ENCODE results near the gene TEX11.
"Not testable (repeated sequence)": the region's sequence is repeated elsewhere in the genome, so short reads cannot be mapped to it uniquely, and the experiment has no call there.

Gene TEX11

DNA sequence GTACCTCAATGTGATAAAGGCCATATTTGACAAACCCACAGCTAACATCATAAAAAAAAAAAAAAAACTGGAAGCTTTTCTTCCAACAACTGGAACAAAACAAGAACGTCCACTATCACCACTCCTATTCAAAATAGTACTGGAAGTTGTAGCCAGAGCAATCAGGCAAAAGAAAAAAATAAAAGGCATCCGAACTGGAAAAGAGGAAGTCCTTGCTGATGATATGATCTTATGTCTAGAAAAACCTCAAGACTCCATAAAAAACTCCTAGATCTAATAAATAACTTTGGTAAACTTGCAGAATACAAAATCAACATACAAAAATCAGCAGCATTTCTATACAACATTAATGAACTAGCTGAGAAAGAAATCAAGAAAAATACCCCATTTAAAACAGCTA lies 134.3 kb downstream of the TEX11 start:
- in situ Hi-C loops (cut with HindIII; ENCODE audit: low pct_ligation_motif_present, low pct_unique_long_range_greater_than_20kb, low sequenced_read_pairs), result no loop called here
- DNase-seq, result no peak

DNA sequence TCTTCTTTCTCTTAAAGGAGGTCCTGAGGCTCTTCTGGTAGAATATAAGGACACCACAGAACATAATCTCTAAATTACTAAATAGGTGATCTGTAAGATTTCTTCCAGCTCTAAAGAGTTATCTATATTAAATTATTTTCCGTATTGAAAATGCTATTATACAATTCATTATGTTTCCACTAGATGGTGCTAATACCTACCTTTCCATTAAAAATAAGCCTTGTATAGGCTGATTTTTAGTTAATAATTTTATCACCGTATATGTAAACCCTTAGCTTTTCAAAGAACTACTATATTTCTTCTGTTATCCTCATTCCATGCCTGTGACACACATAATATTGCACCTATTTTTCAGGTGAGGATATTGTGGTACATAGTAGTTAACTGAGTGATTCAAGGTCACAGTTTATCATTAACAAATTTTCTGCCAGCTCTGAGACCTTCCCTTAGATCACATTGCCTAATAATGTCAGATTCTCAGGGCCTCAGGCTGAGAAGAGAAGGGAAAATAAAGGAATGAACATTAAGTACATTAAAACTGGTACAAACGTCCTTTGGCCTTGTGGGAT lies 138.8 kb downstream of the TEX11 start:
- in situ Hi-C loops (cut with HindIII; ENCODE audit: low pct_ligation_motif_present, low pct_unique_long_range_greater_than_20kb, low sequenced_read_pairs), result no loop called here

DNA sequence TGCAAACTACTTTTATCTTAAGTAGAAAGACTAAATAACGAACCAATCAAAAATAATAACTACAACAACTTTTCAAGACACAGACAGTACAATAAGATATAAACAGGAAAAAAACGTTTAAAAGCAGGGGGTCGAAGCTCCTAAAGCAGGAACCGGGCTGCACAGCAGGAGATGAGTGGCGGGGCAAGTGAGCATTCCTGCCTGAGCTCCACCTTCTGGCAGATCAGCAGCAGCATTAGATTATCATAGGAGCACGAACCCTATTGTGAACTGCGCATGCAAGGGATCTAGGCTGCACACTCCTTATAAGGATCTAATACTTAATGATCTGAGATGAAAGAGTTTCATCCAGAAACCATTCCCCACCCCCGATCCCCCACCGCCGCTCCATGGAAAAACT lies 146.2 kb downstream of the TEX11 start:
- in situ Hi-C loops (cut with HindIII; ENCODE audit: low pct_ligation_motif_present, low pct_unique_long_range_greater_than_20kb, low sequenced_read_pairs), result no loop called here
- DNase-seq, result no peak

More for the DNA sequence above, 138.8 kb downstream of the TEX11 start:
- DNase-seq, result peak; percentile 2

- in situ Hi-C loops (cut with HindIII; ENCODE audit: low pct_ligation_motif_present, low pct_unique_long_range_greater_than_20kb, low sequenced_read_pairs), result no loop called here
- no peak for DNase-seq
Measured at GRCh38 chrX:70755850-70756249, 152.7 kb downstream of the TEX11 start.

GRCh38 chrX:70754169-70754848 lies 154.2 kb downstream of the TEX11 start:
- no peak for DNase-seq
- in situ Hi-C loops (cut with HindIII; ENCODE audit: low pct_ligation_motif_present, low pct_unique_long_range_greater_than_20kb, low sequenced_read_pairs), result no loop called here

- DNase-seq; in situ Hi-C loops (cut with HindIII; ENCODE audit: low pct_ligation_motif_present, low pct_unique_long_range_greater_than_20kb, low sequenced_read_pairs): not testable (repeated sequence)
Measured at GRCh38 chrX:70733774-70734173, 174.7 kb downstream of the TEX11 start.

DNA sequence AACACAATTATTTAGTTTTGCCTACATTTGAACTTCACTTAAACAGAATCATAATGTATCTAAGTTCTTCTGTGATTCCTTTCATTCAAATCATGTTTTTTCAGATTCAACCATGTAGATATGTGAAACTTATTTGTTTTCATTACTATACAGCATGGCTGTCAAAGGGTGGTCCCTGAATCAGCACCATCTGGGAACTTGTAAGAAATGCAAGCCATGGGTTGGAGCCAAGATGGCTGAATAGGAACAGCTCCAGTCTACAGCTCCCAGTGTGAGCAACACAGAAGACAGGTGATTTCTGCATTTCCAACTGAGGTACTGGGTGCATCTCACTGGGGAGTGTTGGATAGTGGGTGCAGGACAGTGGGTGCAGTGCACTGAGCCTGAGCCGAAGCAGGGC lies 180.6 kb downstream of the TEX11 start:
- in situ Hi-C loops (cut with HindIII; ENCODE audit: low pct_ligation_motif_present, low pct_unique_long_range_greater_than_20kb, low sequenced_read_pairs); DNase-seq: not testable (repeated sequence)

- DNase-seq, result no peak
- in situ Hi-C loops (cut with HindIII; ENCODE audit: low pct_ligation_motif_present, low pct_unique_long_range_greater_than_20kb, low sequenced_read_pairs), result no loop called here
Measured at GRCh38 chrX:70720721-70721120, 187.8 kb downstream of the TEX11 start.

DNA sequence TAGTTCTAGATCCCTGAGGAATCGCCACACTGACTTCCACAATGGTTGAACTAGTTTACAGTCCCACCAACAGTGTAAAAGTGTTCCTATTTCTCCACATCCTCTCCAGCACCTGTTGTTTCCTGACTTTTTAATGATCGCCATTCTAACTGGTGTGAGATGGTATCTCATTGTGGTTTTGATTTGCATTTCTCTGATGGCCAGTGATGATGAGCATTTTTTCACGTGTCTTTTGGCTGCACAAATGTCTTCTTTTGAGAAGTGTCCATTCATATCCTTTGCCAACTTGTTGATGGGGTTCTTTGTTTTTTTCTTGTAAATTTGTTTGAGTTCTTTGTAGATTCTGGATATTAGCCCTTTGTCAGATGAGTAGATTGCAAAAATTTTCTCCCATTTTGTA lies 197.2 kb downstream of the TEX11 start:
- in situ Hi-C loops (cut with HindIII; ENCODE audit: low pct_ligation_motif_present, low pct_unique_long_range_greater_than_20kb, low sequenced_read_pairs); DNase-seq: not testable (repeated sequence)

GRCh38 chrX:70694339-70695122 lies 214.0 kb downstream of the TEX11 start:
- no peak for DNase-seq
- in situ Hi-C loops (cut with HindIII; ENCODE audit: low pct_ligation_motif_present, low pct_unique_long_range_greater_than_20kb, low sequenced_read_pairs), result no loop called here

- DNase-seq; in situ Hi-C loops (cut with HindIII; ENCODE audit: low pct_ligation_motif_present, low pct_unique_long_range_greater_than_20kb, low sequenced_read_pairs): not testable (repeated sequence)
Measured at GRCh38 chrX:70679455-70679854, 229.1 kb downstream of the TEX11 start.

DNA sequence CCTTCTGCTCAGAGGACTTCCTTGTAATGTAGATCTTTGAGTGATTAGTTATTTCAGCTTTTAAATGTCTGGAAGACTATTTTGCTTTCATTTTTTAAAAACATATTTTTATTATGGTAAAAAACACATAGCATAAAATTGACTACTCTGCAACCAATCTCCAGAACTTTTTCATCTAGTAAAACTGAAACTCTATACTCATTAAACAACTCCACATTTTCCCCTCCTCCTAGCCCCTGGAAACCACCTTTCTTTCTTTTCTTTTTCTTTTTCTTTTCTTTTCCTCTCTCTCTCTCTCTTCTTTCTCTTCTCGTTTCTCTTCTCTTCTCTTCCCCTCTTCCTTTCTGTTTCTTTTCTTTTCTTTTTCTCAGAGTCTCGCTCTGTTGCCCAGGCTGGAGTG lies 233.2 kb downstream of the TEX11 start:
- in situ Hi-C loops (cut with HindIII; ENCODE audit: low pct_ligation_motif_present, low pct_unique_long_range_greater_than_20kb, low sequenced_read_pairs), result no loop called here
- no peak for DNase-seq

DNA sequence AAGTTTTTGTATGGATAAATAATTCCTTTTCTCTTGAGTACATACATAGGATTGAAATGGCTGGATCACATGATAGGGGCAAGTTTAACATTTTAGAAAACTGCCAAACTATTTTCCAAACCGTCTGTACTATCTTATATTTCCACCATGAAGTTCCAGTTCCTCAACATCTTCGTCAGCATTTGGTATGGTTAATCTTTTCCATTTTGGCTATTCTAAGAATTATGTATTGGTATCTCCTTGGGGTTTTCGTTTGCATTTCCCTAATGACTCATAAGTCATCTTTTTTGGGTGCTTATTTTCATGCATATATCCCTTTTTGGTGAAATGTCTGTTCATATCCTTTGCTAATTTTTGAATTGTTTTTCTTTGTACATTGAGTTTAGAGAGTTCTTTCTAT lies 236.2 kb downstream of the TEX11 start:
- DNase-seq, result no peak
- in situ Hi-C loops (cut with HindIII; ENCODE audit: low pct_ligation_motif_present, low pct_unique_long_range_greater_than_20kb, low sequenced_read_pairs), result no loop called here

DNA sequence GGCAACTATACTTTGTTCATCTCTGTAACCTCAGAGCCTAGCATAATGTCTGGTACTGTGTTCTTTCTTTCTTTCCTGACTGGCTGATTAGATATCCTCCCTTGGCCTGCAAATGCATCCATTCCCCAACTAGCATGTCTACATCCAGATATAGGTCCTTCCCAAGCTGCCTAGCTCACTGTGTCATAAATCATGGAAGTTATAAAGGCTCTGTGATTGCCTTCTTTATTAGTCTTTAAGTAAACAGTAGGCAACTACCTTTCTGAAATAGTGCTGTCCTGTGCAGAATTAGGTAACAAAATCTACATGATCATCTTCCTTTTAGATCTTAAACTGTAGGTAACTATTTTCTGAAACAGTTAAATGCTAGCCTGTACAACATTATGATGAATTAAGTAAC lies 239.4 kb downstream of the TEX11 start:
- in situ Hi-C loops (cut with HindIII; ENCODE audit: low pct_ligation_motif_present, low pct_unique_long_range_greater_than_20kb, low sequenced_read_pairs), result no loop called here
- no peak for DNase-seq

DNA sequence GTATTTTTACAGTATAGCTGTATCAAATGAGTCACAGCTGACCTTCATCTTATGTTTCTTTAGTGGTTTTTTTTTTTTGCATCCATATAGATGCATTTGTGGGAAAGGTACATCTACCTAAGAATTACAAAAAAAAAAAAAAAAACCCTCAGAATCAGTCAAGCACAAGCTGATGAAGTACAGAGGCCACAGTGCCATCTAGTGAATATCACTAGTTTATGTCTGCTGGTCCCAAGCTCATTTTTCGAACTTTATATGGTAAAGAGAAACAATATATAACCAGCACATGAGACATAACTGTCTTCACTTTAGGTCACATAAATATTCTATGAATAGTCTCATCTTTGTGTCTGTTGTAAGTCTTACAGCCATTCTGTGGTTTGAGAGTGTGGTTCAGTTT lies 243.8 kb downstream of the TEX11 start:
- in situ Hi-C loops (cut with HindIII; ENCODE audit: low pct_ligation_motif_present, low pct_unique_long_range_greater_than_20kb, low sequenced_read_pairs), result no loop called here
- DNase-seq, result peak; percentile 10

GRCh38 chrX:70661124-70661523 lies 247.4 kb downstream of the TEX11 start:
- DNase-seq; in situ Hi-C loops (cut with HindIII; ENCODE audit: low pct_ligation_motif_present, low pct_unique_long_range_greater_than_20kb, low sequenced_read_pairs): not testable (repeated sequence)

GRCh38 chrX:70657546-70657945 lies 251.0 kb downstream of the TEX11 start:
- in situ Hi-C loops (cut with HindIII; ENCODE audit: low pct_ligation_motif_present, low pct_unique_long_range_greater_than_20kb, low sequenced_read_pairs); DNase-seq: not testable (repeated sequence)

DNA sequence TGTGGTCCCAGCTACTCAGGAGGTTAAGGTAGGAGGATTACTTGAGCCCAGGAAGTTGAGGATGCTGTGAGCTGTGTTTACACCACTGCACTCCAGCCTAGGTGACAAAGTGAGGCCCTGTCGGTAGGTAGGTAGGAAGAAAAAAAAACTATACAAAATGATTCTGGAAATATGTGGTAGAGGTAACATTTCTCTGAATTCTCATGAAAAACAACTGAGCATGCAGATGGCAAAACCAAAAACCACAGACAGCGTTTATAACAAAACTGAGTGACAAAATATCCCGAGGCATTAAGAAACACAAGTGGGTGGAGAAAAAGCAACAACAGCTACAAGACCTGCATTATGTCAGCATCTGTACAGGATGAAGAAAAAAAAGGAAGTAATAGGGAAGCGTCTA lies 252.2 kb downstream of the TEX11 start:
- in situ Hi-C loops (cut with HindIII; ENCODE audit: low pct_ligation_motif_present, low pct_unique_long_range_greater_than_20kb, low sequenced_read_pairs), result no loop called here
- DNase-seq, result no peak

DNA sequence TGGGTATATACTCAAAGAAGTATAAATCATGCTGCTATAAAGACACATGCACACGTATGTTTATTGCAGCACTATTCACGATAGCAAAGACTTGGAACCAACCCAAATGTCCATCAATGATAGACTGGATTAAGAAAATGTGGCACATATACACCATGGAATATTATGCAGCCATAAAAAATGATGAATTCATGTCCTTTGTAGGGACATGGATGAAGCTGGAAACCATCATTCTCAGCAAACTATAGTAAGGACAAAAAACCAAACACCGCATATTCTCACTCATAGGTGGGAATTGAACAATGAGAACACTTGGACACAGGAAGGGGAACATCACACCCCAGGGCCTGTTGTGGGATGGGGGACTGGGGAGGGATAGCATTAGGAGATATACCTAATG lies 260.6 kb downstream of the TEX11 start:
- DNase-seq; in situ Hi-C loops (cut with HindIII; ENCODE audit: low pct_ligation_motif_present, low pct_unique_long_range_greater_than_20kb, low sequenced_read_pairs): not testable (repeated sequence)

GRCh38 chrX:70636218-70636617 lies 272.3 kb downstream of the TEX11 start:
- no peak for DNase-seq
- in situ Hi-C loops (cut with HindIII; ENCODE audit: low pct_ligation_motif_present, low pct_unique_long_range_greater_than_20kb, low sequenced_read_pairs), result no loop called here
